NCI-H2171 (cell line): ENCODE results near the gene P4HA1.
"Not testable (repeated sequence)": the region's sequence is repeated elsewhere in the genome, so short reads cannot be mapped to it uniquely, and the experiment has no call there.

Experiments used
- DNase-seq: peaks from one replicate; lab custom pipeline; 2025; lab: John Stamatoyannopoulos, UW

The P4HA1 gene

GRCh38 chr10:73096449-73097304 is at the start of gene P4HA1:
Gene P4HA1 (minus strand): TSS chr10:73096866. CDS start chr10:73074883, 21,983 bp downstream.
- peak; percentile 71 for DNase-seq

GRCh38 chr10:73141603-73142002 is 44.9 kb upstream of the P4HA1 start:
- DNase-seq = no peak

- no peak for DNase-seq
Measured at GRCh38 chr10:73139251-73139650, 42.6 kb upstream of the P4HA1 start.

- DNase-seq = no peak
Measured at GRCh38 chr10:73136627-73137026, 40.0 kb upstream of the P4HA1 start.

- DNase-seq = no peak
Measured at GRCh38 chr10:73134727-73135126, 38.1 kb upstream of the P4HA1 start.

- DNase-seq = no peak
Measured at GRCh38 chr10:73131913-73132686, 35.4 kb upstream of the P4HA1 start.

GRCh38 chr10:73131301-73131700 is 34.6 kb upstream of the P4HA1 start:
- no peak for DNase-seq

GRCh38 chr10:73126343-73126742 is 29.7 kb upstream of the P4HA1 start:
- DNase-seq = no peak

GRCh38 chr10:73119952-73120351 is 23.3 kb upstream of the P4HA1 start:
- no peak for DNase-seq

GRCh38 chr10:73119457-73119856 is 22.8 kb upstream of the P4HA1 start:
- DNase-seq = no peak

- no peak for DNase-seq
Measured at GRCh38 chr10:73117976-73118743, 21.5 kb upstream of the P4HA1 start.

- DNase-seq = no peak
Measured at GRCh38 chr10:73116017-73116416, 19.4 kb upstream of the P4HA1 start.

GRCh38 chr10:73113551-73113950 is 16.9 kb upstream of the P4HA1 start:
- DNase-seq = no peak

GRCh38 chr10:73112032-73112431 is 15.4 kb upstream of the P4HA1 start:
- DNase-seq = not testable (repeated sequence)

GRCh38 chr10:73110345-73110849 is 13.7 kb upstream of the P4HA1 start, which contains the start of gene NUDT13:
Gene NUDT13 (plus strand): TSS chr10:73110455. CDS start chr10:73114366, 3,911 bp downstream.
- no peak for DNase-seq

- DNase-seq = not testable (repeated sequence)
Measured at GRCh38 chr10:73109248-73109652, 12.6 kb upstream of the P4HA1 start.

- no peak for DNase-seq
Measured at GRCh38 chr10:73106301-73106700, 9.6 kb upstream of the P4HA1 start.

- DNase-seq = no peak
Measured at GRCh38 chr10:73099141-73099540, 2.5 kb upstream of the P4HA1 start.

GRCh38 chr10:73097305-73097670 is 622 bp upstream of the P4HA1 start:
- DNase-seq = no peak

- DNase-seq = peak; percentile 14
Measured at GRCh38 chr10:73096041-73096448, 621 bp downstream of the P4HA1 start.

GRCh38 chr10:73095481-73096021 is 1.1 kb downstream of the P4HA1 start:
- no peak for DNase-seq

- DNase-seq = no peak
Measured at GRCh38 chr10:73094986-73095480, 1.6 kb downstream of the P4HA1 start.
